SK-N-SH (cell line): ENCODE data around the gene MSL3. TPM values are rescaled to one million over a fixed set of nuclear protein-coding genes. Genes with fewer than 3 reads are reported as not detected.

Experiments
- CTCF ChIA-PET: fragments of 300-600, 350-600 bp; formaldehyde crosslinking; extraction: SDS; loops from one replicate; lab custom pipeline; 2021; lab: Yijun Ruan, JAX
- POLR2A ChIA-PET: fragments of 350-600 bp; sonication (Branson Sonifier 250); formaldehyde crosslinking; extraction: SDS; loops from one replicate; lab custom pipeline; 2020; ENCODE audit warnings: antibody characterized with exemption, inconsistent platforms; lab: Yijun Ruan, JAX
- DNase-seq: peaks from one replicate; pipeline ENCODE4 v3.0.0; 2012
- H2AFZ ChIP-seq: fragments of 200-600 bp; sonication (generic); 2 replicates; pipeline ENCODE4 v1.8.1; 2016; ENCODE audit warnings: antibody characterized with exemption, mild to moderate bottlenecking, low read depth
- H3F3A ChIP-seq: fragments of 200-600 bp; sonication (generic); replicated peaks from 2 replicates; pipeline ENCODE3; 2016; ENCODE audit warnings: antibody characterized with exemption, mild to moderate bottlenecking; ENCODE audit not compliant: insufficient read depth
- H3K27ac ChIP-seq, 2 experiments: fragments of 200-500 bp in 1 of 2; fragments of 200-600 bp in 1 of 2; sonication (Bioruptor generic) in 1 of 2; sonication (generic), shearing (Covaris generic) in 1 of 2; 2 replicates each; pipeline versions ENCODE4 v1.5.1 to v1.6.1; 2014 to 2016; ENCODE audit warnings: low read depth in 2 of 2, inconsistent platforms in 1 of 2, low read length in 1 of 2, mild to moderate bottlenecking in 1 of 2, mixed read lengths in 1 of 2
- H3K27me3 ChIP-seq: fragments of 200-600 bp; sonication (generic), shearing (Covaris generic); 2 replicates; pipeline ENCODE4 v1.6.1; 2016; ENCODE audit warnings: mixed run types; ENCODE audit not compliant: insufficient read depth
- H3K36me3 ChIP-seq, 2 experiments: fragments of 200-500 bp in 1 of 2; fragments of 200-600 bp in 1 of 2; sonication (Bioruptor generic) in 1 of 2; sonication (generic) in 1 of 2; replicated peaks in 1 of 2; 2 replicates each; pipeline versions ENCODE3 to v1.5.1; 2014 to 2016; ENCODE audit warnings: low read length in 1 of 2, mild to moderate bottlenecking in 1 of 2; ENCODE audit not compliant: insufficient read depth in 2 of 2, control insufficient read depth in 1 of 2
- H3K4me1 ChIP-seq, 2 experiments: fragments of 200-500 bp in 1 of 2; fragments of 200-600 bp in 1 of 2; sonication (Bioruptor generic) in 1 of 2; sonication (generic), shearing (Covaris generic) in 1 of 2; 2 replicates each; pipeline versions ENCODE4 v1.5.1 to v1.6.1; 2014 to 2016; ENCODE audit warnings: low read depth in 1 of 2, low read length in 1 of 2, mixed run types in 1 of 2; ENCODE audit not compliant: insufficient read depth in 2 of 2, control insufficient read depth in 1 of 2
- H3K4me2 ChIP-seq: fragments of 200-600 bp; sonication (generic), shearing (Covaris generic); 2 replicates; pipeline ENCODE4 v1.6.1; 2017; ENCODE audit warnings: mixed run types
- H3K4me3 ChIP-seq, 2 experiments: fragments of 200-500 bp in 1 of 2; fragments of 200-600 bp in 1 of 2; sonication (Bioruptor generic) in 1 of 2; sonication (generic), shearing (Covaris generic) in 1 of 2; 2 replicates each; pipeline versions ENCODE4 v1.5.1 to v1.8.1; 2014 to 2016; ENCODE audit warnings: low read depth in 2 of 2, inconsistent platforms in 1 of 2, low read length in 1 of 2, mild to moderate bottlenecking in 1 of 2, mixed read lengths in 1 of 2, moderate library complexity in 1 of 2
- H3K79me2 ChIP-seq: fragments of 200-600 bp; sonication (generic); 2 replicates; pipeline ENCODE4 v1.8.1; 2017; ENCODE audit warnings: mild to moderate bottlenecking; ENCODE audit not compliant: insufficient read depth
- H3K9ac ChIP-seq: fragments of 200-600 bp; sonication (generic); 2 replicates; pipeline ENCODE4 v1.6.1; 2017; ENCODE audit warnings: mixed run types
- H3K9me2 ChIP-seq: fragments of 200-600 bp; sonication (generic); 2 replicates; pipeline ENCODE4 v1.6.1; 2017; ENCODE audit warnings: mixed run types
- H3K9me3 ChIP-seq: fragments of 200-600 bp; sonication (generic); 2 replicates; pipeline ENCODE4 v1.6.1; 2017; ENCODE audit warnings: mixed run types, mild to moderate bottlenecking, moderate library complexity
- H4K20me1 ChIP-seq: fragments of 200-600 bp; sonication (generic); 2 replicates; pipeline ENCODE4 v1.6.1; 2017; ENCODE audit warnings: mild to moderate bottlenecking, mixed run types; ENCODE audit not compliant: insufficient read depth
- CHD2 ChIP-seq: fragments of 150-350 bp; IDR thresholded peaks from 2 replicates; pipeline ENCODE4 v1.6.1; 2018; ENCODE audit warnings: low read length; ENCODE audit not compliant: partially characterized antibody
- ELF1 ChIP-seq: IDR thresholded peaks from 2 replicates; pipeline ENCODE4 v1.4.0; 2012
- EP300 ChIP-seq, 2 experiments: IDR thresholded peaks; 2 replicates each; pipeline versions ENCODE4 v1.4.0 to v1.6.1; 2012; ENCODE audit warnings: borderline replicate concordance in 1 of 2, low read depth in 1 of 2, low read length in 1 of 2
- EZH2phosphoT487 ChIP-seq: fragments of 200-600 bp; sonication (generic); IDR thresholded peaks from 2 replicates; pipeline ENCODE4 v1.6.1; 2017; ENCODE audit warnings: low read depth, mixed run types, mild to moderate bottlenecking, antibody characterized with exemption, moderate library complexity, borderline replicate concordance
- FOSL2 ChIP-seq: IDR thresholded peaks from 2 replicates; pipeline ENCODE4 v1.4.0; 2012; ENCODE audit warnings: low read depth, mild to moderate bottlenecking, moderate library complexity, borderline replicate concordance
- FOXJ3 ChIP-seq: sonication (generic); formaldehyde crosslinking; IDR thresholded peaks from 2 replicates; pipeline ENCODE4 v1.5.1; 2020; ENCODE audit warnings: mild to moderate bottlenecking, missing genetic modification reagents
- FOXM1 ChIP-seq: IDR thresholded peaks from 2 replicates; pipeline ENCODE4 v1.4.0; 2012; ENCODE audit warnings: low read depth, mild to moderate bottlenecking
- GABPA ChIP-seq: IDR thresholded peaks from 2 replicates; pipeline ENCODE4 v1.4.0; 2012; ENCODE audit warnings: low read depth, mild to moderate bottlenecking
- GATA2 ChIP-seq: sonication (generic); formaldehyde crosslinking; IDR thresholded peaks from 2 replicates; pipeline ENCODE4 v1.5.0; 2020; ENCODE audit warnings: mild to moderate bottlenecking, missing genetic modification reagents
- MAX ChIP-seq: IDR thresholded peaks from 2 replicates; pipeline ENCODE4 v1.4.0; 2012; ENCODE audit warnings: low read depth
- MEF2A ChIP-seq: IDR thresholded peaks from 2 replicates; pipeline ENCODE4 v1.4.0; 2012; ENCODE audit warnings: low read depth, borderline replicate concordance
- PBX3 ChIP-seq: IDR thresholded peaks from 2 replicates; pipeline ENCODE4; 2012
- POLR2AphosphoS5 ChIP-seq: IDR thresholded peaks from 2 replicates; pipeline ENCODE4 v1.6.1; 2012; ENCODE audit warnings: low read depth, low read length
- RCOR1 ChIP-seq: fragments of 150-350 bp; IDR thresholded peaks from 2 replicates; pipeline ENCODE4 v1.6.1; 2017; ENCODE audit warnings: antibody characterized with exemption, low read length
- REST ChIP-seq: IDR thresholded peaks from 2 replicates; pipeline ENCODE4 v1.6.1; 2012; ENCODE audit warnings: mild to moderate bottlenecking, low read depth, low read length, moderate library complexity
- RXRA ChIP-seq: IDR thresholded peaks from 2 replicates; pipeline ENCODE4 v1.4.0; 2012; ENCODE audit warnings: low read depth, mild to moderate bottlenecking, borderline replicate concordance
- USF2 ChIP-seq: fragments of 150-350 bp; IDR thresholded peaks from 2 replicates; pipeline ENCODE4 v1.6.1; 2017; ENCODE audit warnings: antibody characterized with exemption, low read length, low read depth, borderline replicate concordance
- YY1 ChIP-seq: IDR thresholded peaks from 2 replicates; pipeline ENCODE4 v1.4.0; 2012; ENCODE audit warnings: low read depth, mild to moderate bottlenecking
- WGBS: methylation state at CpG from one replicate; pipeline ENCODE4 v1.1.6; 2017; ENCODE audit warnings: low lambda C conversion rate; 5-methylcytosine and 5-hydroxymethylcytosine counted together
- polyA plus RNA-seq, 3 experiments: library from polyadenylated mRNA; depleted of rRNA; stranded (reverse); fragments of >200 nt; gene quantifications; 2 replicates each; pipeline ENCODE4 v1.2.3, GENCODE V29; 2012

Gene MSL3
- polyA plus RNA-seq, 1 of the 3 experiments (the other 2 are of a cell fraction) = 21.8 TPM

- H3K4me2 ChIP-seq = no peak overlapping the region
- no peak overlapping the region for H2AFZ ChIP-seq
- no peaks in the 10 kb centered on the region for H3K9me3 ChIP-seq
- POLR2A ChIA-PET = no interaction called here
- 0% methylated on average over 2 of the region's 2 CpGs for WGBS
- no peaks in the 10 kb centered on the region for H3K9me2 ChIP-seq
- no peaks in the 10 kb centered on the region for H3K36me3 ChIP-seq
- no peaks in the 10 kb centered on the region for H3K79me2 ChIP-seq
- no peak overlapping the region for H3K4me3 ChIP-seq
- no peak overlapping the region for H3K9ac ChIP-seq
- H3K4me1 ChIP-seq = no peaks in the 10 kb centered on the region
- no peak for TF ChIP-seq RCOR1
- TF ChIP-seq FOXJ3 (CRISPR knock-in tag) = no peak
- H3F3A ChIP-seq = no peaks in the 10 kb centered on the region
- H3K27ac ChIP-seq = no peak overlapping the region
- CTCF ChIA-PET = no interaction called here
- DNase-seq = no peak
- no peaks in the 10 kb centered on the region for H4K20me1 ChIP-seq
- H3K27me3 ChIP-seq = peaks cover 6% of the 10 kb centered on the region; the same call in 1 of the 2 replicates
Measured at GRCh38 chrX:11739776-11740175, 18.3 kb upstream of the MSL3 start.

GRCh38 chrX:11740794-11741193 lies 17.2 kb upstream of the MSL3 start:
- H3K4me1 ChIP-seq = no peaks in the 10 kb centered on the region
- H3K9me2 ChIP-seq = no peaks in the 10 kb centered on the region
- H3K9ac ChIP-seq = no peak overlapping the region
- no peak overlapping the region for H2AFZ ChIP-seq
- no peak for DNase-seq
- H3F3A ChIP-seq = no peaks in the 10 kb centered on the region
- ChIA-PET POLR2A (no interaction called here), CTCF (no interaction called here)
- no peak overlapping the region for H3K4me3 ChIP-seq
- TF ChIP-seq FOXM1 (no peak), REST (no peak), EP300 (IDR thresholded peaks at IDR 0.05; ENCODE audit: borderline replicate concordance in 1 of 2, low read depth in 1 of 2, low read length in 1 of 2) (no peak), FOSL2 (no peak), ELF1 (no peak), RXRA (no peak), GABPA (no peak), EZH2phosphoT487 (no peak), USF2 (no peak), YY1 (no peak), PBX3 (no peak), MAX (no peak), POLR2AphosphoS5 (no peak), MEF2A (no peak), CHD2 (no peak), GATA2 (CRISPR knock-in tag) (no peak)
- peaks cover 4% of the 10 kb centered on the region; the same call in 1 of the 2 replicates for H3K27me3 ChIP-seq
- H3K4me2 ChIP-seq = no peak overlapping the region
- H3K27ac ChIP-seq = no peak overlapping the region
- 10% methylated on average over 3 of the region's 3 CpGs for WGBS
- H4K20me1 ChIP-seq = no peaks in the 10 kb centered on the region
- H3K79me2 ChIP-seq = no peaks in the 10 kb centered on the region
- no peaks in the 10 kb centered on the region for H3K9me3 ChIP-seq
- H3K36me3 ChIP-seq = no peaks in the 10 kb centered on the region
